IMR-90 (cell line): Measurements from ENCODE around the gene PRR9.

Source experiments
- BHLHE40 ChIP-seq: fragments of 150-350 bp; IDR thresholded peaks from 2 replicates; pipeline ENCODE4 v1.6.1; 2016; ENCODE audit warnings: mild to moderate bottlenecking, low read depth, low read length
- CEBPB ChIP-seq: IDR thresholded peaks from 2 replicates; pipeline ENCODE4 v1.6.1; 2012; ENCODE audit warnings: low read depth, low read length, improper control_type of control experiment
- CTCF ChIP-seq: conservative IDR thresholded peaks from 2 replicates; pipeline ENCODE4 v1.5.1; 2012; ENCODE audit warnings: mild to moderate bottlenecking, low read depth, low read length, improper control_type of control experiment
- FOS ChIP-seq: fragments of 150-350 bp; IDR thresholded peaks from 2 replicates; pipeline ENCODE4 v1.6.1; 2016; ENCODE audit warnings: low read depth, low read length
- MAFK ChIP-seq: IDR thresholded peaks from 2 replicates; pipeline ENCODE4 v1.6.1; 2012; ENCODE audit warnings: low read depth, low read length, improper control_type of control experiment
- MAZ ChIP-seq: IDR thresholded peaks from 2 replicates; pipeline ENCODE4 v1.6.1; 2012; ENCODE audit warnings: low read depth, mild to moderate bottlenecking, low read length, improper control_type of control experiment, moderate library complexity, borderline replicate concordance
- NFE2L2 ChIP-seq: fragments of 150-350 bp; IDR thresholded peaks from 2 replicates; pipeline ENCODE4 v1.6.1; 2016; ENCODE audit warnings: low read depth, mild to moderate bottlenecking, low read length
- POLR2A ChIP-seq: IDR thresholded peaks from 2 replicates; pipeline ENCODE4 v1.6.1; 2012; ENCODE audit warnings: mild to moderate bottlenecking, low read depth, low read length
- RAD21 ChIP-seq: IDR thresholded peaks from 2 replicates; pipeline ENCODE4 v1.6.1; 2012; ENCODE audit warnings: low read length, improper control_type of control experiment
- RFX5 ChIP-seq: IDR thresholded peaks from 2 replicates; pipeline ENCODE4 v1.8.0; 2012; ENCODE audit warnings: low read depth, mild to moderate bottlenecking, low read length, moderate library complexity
- SMC3 ChIP-seq: fragments of 150-350 bp; IDR thresholded peaks from 2 replicates; pipeline ENCODE4 v1.6.1; 2016; ENCODE audit warnings: low read depth, mild to moderate bottlenecking, antibody characterized with exemption, low read length, moderate library complexity
- USF2 ChIP-seq: fragments of 150-350 bp; IDR thresholded peaks from 2 replicates; pipeline ENCODE4 v1.6.1; 2017; ENCODE audit warnings: mild to moderate bottlenecking, antibody characterized with exemption, low read length, low read depth

- TF ChIP-seq CTCF, result no peak
- no peak for TF ChIP-seq MAZ
- TF ChIP-seq CEBPB, result no peak
- TF ChIP-seq POLR2A, result no peak
- TF ChIP-seq BHLHE40, result no peak
- no peak for TF ChIP-seq RAD21
- TF ChIP-seq USF2, result no peak
- no peak for TF ChIP-seq SMC3
- no peak for TF ChIP-seq RFX5
- no peak for TF ChIP-seq MAFK
- no peak for TF ChIP-seq FOS
- TF ChIP-seq NFE2L2, result no peak
These were observed 42.0 kb downstream of the PRR9 start, which contains the start of gene LORICRIN for GRCh38 chr1:153259387-153259786.
